Measurements from ENCODE around the gene NGFR.

Gene NGFR

DNA sequence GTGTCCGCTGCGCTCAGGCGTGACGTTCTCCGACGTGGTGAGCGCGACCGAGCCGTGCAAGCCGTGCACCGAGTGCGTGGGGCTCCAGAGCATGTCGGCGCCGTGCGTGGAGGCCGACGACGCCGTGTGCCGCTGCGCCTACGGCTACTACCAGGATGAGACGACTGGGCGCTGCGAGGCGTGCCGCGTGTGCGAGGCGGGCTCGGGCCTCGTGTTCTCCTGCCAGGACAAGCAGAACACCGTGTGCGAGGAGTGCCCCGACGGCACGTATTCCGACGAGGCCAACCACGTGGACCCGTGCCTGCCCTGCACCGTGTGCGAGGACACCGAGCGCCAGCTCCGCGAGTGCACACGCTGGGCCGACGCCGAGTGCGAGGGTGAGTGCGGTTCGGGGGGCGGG, 11.2 kb downstream of the NGFR start:
- no peaks in the 10 kb centered on the region for H3K4me1 Mint-ChIP-seq
- no peak overlapping the region for H3K27ac Mint-ChIP-seq (ENCODE audit: low read depth)
- no peak for ATAC-seq (replicated peaks; ENCODE audit: extremely low read depth, poor library complexity, severe bottlenecking)
- peaks cover 2% of the 10 kb centered on the region for H3K36me3 Mint-ChIP-seq (ENCODE audit: insufficient read depth)
- peaks cover 94% of the 10 kb centered on the region for H3K27me3 Mint-ChIP-seq
- DNase-seq (ENCODE audit: low spot score in 2 of 2) = no peak
- H3K9me3 Mint-ChIP-seq = no peaks in the 10 kb centered on the region
- no peak overlapping the region for H3K4me3 Mint-ChIP-seq

GRCh38 chr17:49508061-49508865, 13.2 kb downstream of the NGFR start:
- no peak for DNase-seq (ENCODE audit: low spot score in 2 of 2)
- Mint-ChIP-seq H3K4me1 (no peaks in the 10 kb centered on the region), H3K4me3 (no peak overlapping the region), H3K9me3 (no peaks in the 10 kb centered on the region), H3K36me3 (ENCODE audit: insufficient read depth) (peaks cover 2% of the 10 kb centered on the region), H3K27ac (ENCODE audit: low read depth) (no peak overlapping the region), H3K27me3 (peaks cover 83% of the 10 kb centered on the region)
- ATAC-seq (replicated peaks; ENCODE audit: extremely low read depth, poor library complexity, severe bottlenecking) = no peak

DNA sequence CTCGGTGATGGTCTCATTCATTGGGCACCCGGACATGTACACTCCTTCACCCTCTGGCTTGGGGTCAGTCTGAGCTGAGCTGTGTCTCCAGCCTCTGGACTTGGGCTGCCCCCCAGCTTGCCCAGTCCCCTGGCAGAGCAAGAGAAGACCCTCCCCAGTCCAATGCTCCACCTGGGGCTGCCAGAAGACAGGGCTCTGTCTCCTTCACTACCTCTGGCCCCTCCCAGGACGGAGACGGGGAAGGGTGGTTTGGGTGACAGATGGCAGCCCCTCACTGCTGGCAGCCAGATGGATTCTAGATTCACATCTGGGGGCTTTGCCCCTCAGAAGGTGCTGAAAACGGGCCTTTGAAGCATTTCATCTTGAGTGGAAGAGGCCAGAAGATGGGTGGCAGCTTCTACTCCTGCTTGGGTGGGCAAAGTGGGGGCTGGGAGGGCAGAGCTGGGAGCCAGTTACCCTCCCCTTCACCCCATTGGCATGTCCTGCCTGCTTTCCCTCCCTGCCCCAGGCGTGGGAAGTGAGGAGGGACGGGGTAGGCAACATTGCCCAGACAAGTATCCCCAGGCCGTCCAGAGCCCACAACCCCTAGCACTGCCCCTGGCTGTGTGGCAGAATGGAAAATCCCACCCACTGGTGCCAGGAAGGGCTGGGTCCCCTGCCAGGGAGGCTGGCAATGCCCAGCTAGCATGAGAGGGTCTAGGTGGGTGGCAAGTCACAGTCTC, 13.9 kb downstream of the NGFR start:
- Mint-ChIP-seq H3K27me3 (peaks cover 76% of the 10 kb centered on the region), H3K36me3 (ENCODE audit: insufficient read depth) (peaks cover 2% of the 10 kb centered on the region), H3K27ac (ENCODE audit: low read depth) (no peak overlapping the region), H3K9me3 (no peaks in the 10 kb centered on the region), H3K4me1 (no peaks in the 10 kb centered on the region), H3K4me3 (no peak overlapping the region)
- DNase-seq (ENCODE audit: low spot score in 2 of 2) = no peak
- no peak for ATAC-seq (replicated peaks; ENCODE audit: extremely low read depth, poor library complexity, severe bottlenecking)

DNA sequence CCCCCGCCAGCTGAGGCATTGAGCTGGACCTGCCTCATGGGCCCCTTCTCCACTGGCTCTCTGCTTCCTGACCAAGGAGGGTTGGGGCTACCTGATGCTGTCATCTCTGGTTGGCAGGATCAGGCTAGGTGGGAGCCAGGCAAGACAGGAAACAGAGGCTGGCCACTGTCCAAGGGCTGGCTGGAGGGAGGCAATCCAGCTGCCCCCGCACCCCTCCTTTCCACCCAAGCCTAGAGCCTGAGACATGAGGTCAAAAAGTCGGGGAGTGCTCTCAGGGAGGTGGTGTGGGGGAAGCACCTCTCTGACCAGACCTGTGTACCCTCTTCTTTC, 14.5 kb downstream of the NGFR start:
- no peak for DNase-seq (ENCODE audit: low spot score in 2 of 2)
- H3K27me3 Mint-ChIP-seq = peaks cover 70% of the 10 kb centered on the region
- no peaks in the 10 kb centered on the region for H3K9me3 Mint-ChIP-seq
- peaks cover 2% of the 10 kb centered on the region for H3K36me3 Mint-ChIP-seq (ENCODE audit: insufficient read depth)
- H3K4me3 Mint-ChIP-seq = no peak overlapping the region
- no peaks in the 10 kb centered on the region for H3K4me1 Mint-ChIP-seq
- no peak for ATAC-seq (replicated peaks; ENCODE audit: extremely low read depth, poor library complexity, severe bottlenecking)
- no peak overlapping the region for H3K27ac Mint-ChIP-seq (ENCODE audit: low read depth)

GRCh38 chr17:49510059-49510719, 15.1 kb downstream of the NGFR start:
- ATAC-seq (replicated peaks; ENCODE audit: extremely low read depth, poor library complexity, severe bottlenecking) (no peak), DNase-seq (ENCODE audit: low spot score in 2 of 2) (no peak)
- H3K36me3 Mint-ChIP-seq (ENCODE audit: insufficient read depth) = peaks cover under 1% of the 10 kb centered on the region
- peaks cover 69% of the 10 kb centered on the region for H3K27me3 Mint-ChIP-seq
- H3K27ac Mint-ChIP-seq (ENCODE audit: low read depth) = no peak overlapping the region
- H3K9me3 Mint-ChIP-seq = no peaks in the 10 kb centered on the region
- H3K4me3 Mint-ChIP-seq = no peak overlapping the region
- no peaks in the 10 kb centered on the region for H3K4me1 Mint-ChIP-seq

GRCh38 chr17:49510720-49511110, 15.6 kb downstream of the NGFR start:
- no peak overlapping the region for H3K27ac Mint-ChIP-seq (ENCODE audit: low read depth)
- peaks cover 69% of the 10 kb centered on the region for H3K27me3 Mint-ChIP-seq
- no peak for ATAC-seq (replicated peaks; ENCODE audit: extremely low read depth, poor library complexity, severe bottlenecking)
- H3K9me3 Mint-ChIP-seq = no peaks in the 10 kb centered on the region
- no peaks in the 10 kb centered on the region for H3K4me1 Mint-ChIP-seq
- DNase-seq (ENCODE audit: low spot score in 2 of 2) = no peak
- H3K36me3 Mint-ChIP-seq (ENCODE audit: insufficient read depth) = no peaks in the 10 kb centered on the region
- H3K4me3 Mint-ChIP-seq = no peak overlapping the region

GRCh38 chr17:49511810-49512209, 16.7 kb downstream of the NGFR start:
- DNase-seq (ENCODE audit: low spot score in 2 of 2) = no peak
- Mint-ChIP-seq H3K27me3 (peaks cover 66% of the 10 kb centered on the region), H3K4me1 (no peaks in the 10 kb centered on the region), H3K27ac (ENCODE audit: low read depth) (no peak overlapping the region), H3K36me3 (ENCODE audit: insufficient read depth) (no peaks in the 10 kb centered on the region), H3K9me3 (no peaks in the 10 kb centered on the region), H3K4me3 (no peak overlapping the region)
- ATAC-seq (replicated peaks; ENCODE audit: extremely low read depth, poor library complexity, severe bottlenecking) = no peak

- Mint-ChIP-seq H3K4me1 (no peaks in the 10 kb centered on the region), H3K27ac (ENCODE audit: low read depth) (no peak overlapping the region), H3K9me3 (no peaks in the 10 kb centered on the region), H3K4me3 (no peak overlapping the region), H3K36me3 (ENCODE audit: insufficient read depth) (no peaks in the 10 kb centered on the region), H3K27me3 (peaks cover 59% of the 10 kb centered on the region)
- ATAC-seq (replicated peaks; ENCODE audit: extremely low read depth, poor library complexity, severe bottlenecking) (no peak), DNase-seq (ENCODE audit: low spot score in 2 of 2) (no peak)
Observed at GRCh38 chr17:49512296-49513043, 17.4 kb downstream of the NGFR start.

GRCh38 chr17:49513044-49513395, 17.9 kb downstream of the NGFR start:
- Mint-ChIP-seq H3K4me1 (no peaks in the 10 kb centered on the region), H3K27ac (ENCODE audit: low read depth) (no peak overlapping the region), H3K9me3 (no peaks in the 10 kb centered on the region), H3K27me3 (peaks cover 58% of the 10 kb centered on the region), H3K4me3 (no peak overlapping the region), H3K36me3 (ENCODE audit: insufficient read depth) (no peaks in the 10 kb centered on the region)
- ATAC-seq (replicated peaks; ENCODE audit: extremely low read depth, poor library complexity, severe bottlenecking) (no peak), DNase-seq (ENCODE audit: low spot score in 2 of 2) (no peak)

DNA sequence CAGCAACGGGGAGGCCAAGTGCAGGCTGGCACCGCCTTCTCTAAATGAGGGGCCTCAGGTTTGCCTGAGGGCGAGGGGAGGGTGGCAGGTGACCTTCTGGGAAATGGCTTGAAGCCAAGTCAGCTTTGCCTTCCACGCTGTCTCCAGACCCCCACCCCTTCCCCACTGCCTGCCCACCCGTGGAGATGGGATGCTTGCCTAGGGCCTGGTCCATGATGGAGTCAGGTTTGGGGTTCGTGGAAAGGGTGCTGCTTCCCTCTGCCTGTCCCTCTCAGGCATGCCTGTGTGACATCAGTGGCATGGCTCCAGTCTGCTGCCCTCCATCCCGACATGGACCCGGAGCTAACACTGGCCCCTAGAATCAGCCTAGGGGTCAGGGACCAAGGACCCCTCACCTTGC, 18.5 kb downstream of the NGFR start:
- H3K4me3 Mint-ChIP-seq = no peak overlapping the region
- H3K4me1 Mint-ChIP-seq = no peaks in the 10 kb centered on the region
- H3K27ac Mint-ChIP-seq (ENCODE audit: low read depth) = no peak overlapping the region
- no peaks in the 10 kb centered on the region for H3K9me3 Mint-ChIP-seq
- DNase-seq (ENCODE audit: low spot score in 2 of 2) (no peak), ATAC-seq (replicated peaks; ENCODE audit: extremely low read depth, poor library complexity, severe bottlenecking) (no peak)
- H3K36me3 Mint-ChIP-seq (ENCODE audit: insufficient read depth) = no peaks in the 10 kb centered on the region
- H3K27me3 Mint-ChIP-seq = peaks cover 59% of the 10 kb centered on the region

DNA sequence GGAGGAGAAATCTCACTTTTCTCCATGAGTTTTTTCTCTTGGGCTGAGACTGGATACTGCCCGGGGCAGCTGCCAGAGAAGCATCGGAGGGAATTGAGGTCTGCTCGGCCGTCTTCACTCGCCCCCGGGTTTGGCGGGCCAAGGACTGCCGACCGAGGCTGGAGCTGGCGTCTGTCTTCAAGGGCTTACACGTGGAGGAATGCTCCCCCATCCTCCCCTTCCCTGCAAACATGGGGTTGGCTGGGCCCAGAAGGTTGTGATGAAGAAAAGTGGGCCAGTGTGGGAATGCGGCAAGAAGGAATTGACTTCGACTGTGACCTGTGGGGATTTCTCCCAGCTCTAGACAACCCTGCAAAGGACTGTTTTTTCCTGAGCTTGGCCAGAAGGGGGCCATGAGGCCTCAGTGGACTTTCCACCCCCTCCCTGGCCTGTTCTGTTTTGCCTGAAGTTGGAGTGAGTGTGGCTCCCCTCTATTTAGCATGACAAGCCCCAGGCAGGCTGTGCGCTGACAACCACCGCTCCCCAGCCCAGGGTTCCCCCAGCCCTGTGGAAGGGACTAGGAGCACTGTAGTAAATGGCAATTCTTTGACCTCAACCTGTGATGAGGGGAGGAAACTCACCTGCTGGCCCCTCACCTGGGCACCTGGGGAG, 19.1 kb downstream of the NGFR start:
- Mint-ChIP-seq H3K27me3 (peaks cover 55% of the 10 kb centered on the region), H3K36me3 (ENCODE audit: insufficient read depth) (no peaks in the 10 kb centered on the region), H3K27ac (ENCODE audit: low read depth) (no peak overlapping the region), H3K4me1 (no peaks in the 10 kb centered on the region), H3K4me3 (no peak overlapping the region), H3K9me3 (no peaks in the 10 kb centered on the region)
- DNase-seq (ENCODE audit: low spot score in 2 of 2) (no peak), ATAC-seq (replicated peaks; ENCODE audit: extremely low read depth, poor library complexity, severe bottlenecking) (no peak)

- ATAC-seq (replicated peaks; ENCODE audit: extremely low read depth, poor library complexity, severe bottlenecking) (no peak), DNase-seq (ENCODE audit: low spot score in 2 of 2) (no peak)
- Mint-ChIP-seq H3K4me3 (no peak overlapping the region), H3K9me3 (no peaks in the 10 kb centered on the region), H3K36me3 (ENCODE audit: insufficient read depth) (peaks cover 2% of the 10 kb centered on the region), H3K27ac (ENCODE audit: low read depth) (no peak overlapping the region), H3K4me1 (no peaks in the 10 kb centered on the region), H3K27me3 (peaks cover 50% of the 10 kb centered on the region)
Observed at GRCh38 chr17:49515196-49515770, 20.2 kb downstream of the NGFR start.
